ENCODE results near the gene MEGF11. TPM values are rescaled to one million over a fixed set of nuclear protein-coding genes. Genes with fewer than 3 reads are reported as not detected.

MEGF11 gene
- polyA plus RNA-seq, 3 donors: not detected

DNA sequence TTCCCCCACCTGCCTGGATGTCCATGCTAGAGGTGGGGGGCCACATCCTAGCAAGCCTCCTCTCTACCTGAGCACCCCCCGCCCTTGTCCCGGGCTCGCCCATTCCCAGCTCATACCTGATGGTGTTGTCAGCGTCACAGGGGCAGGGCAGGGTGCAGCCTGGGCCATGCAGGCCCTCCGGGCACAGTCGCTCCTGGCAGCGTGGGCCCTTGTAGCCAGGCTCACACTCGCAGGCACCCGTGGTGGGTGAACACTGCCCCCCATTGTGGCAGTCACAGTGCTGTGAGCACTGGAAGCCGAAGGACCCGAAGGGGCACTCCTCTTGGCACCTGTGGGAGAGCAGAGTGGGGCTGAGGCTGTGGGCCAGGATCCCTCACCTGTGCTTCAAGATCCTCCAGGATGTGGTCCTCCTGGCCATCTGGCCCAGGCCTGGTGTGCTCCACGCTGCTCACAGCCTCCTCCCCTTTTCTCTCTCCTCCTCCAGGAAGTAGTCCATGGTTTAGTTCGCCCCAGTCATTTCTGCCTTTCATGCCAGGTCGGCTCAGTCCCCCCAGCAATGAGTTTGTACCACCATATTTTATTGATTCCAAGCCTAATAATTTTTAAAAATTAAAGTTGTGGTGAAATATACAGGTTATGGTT is 288.6 kb downstream of the MEGF11 start:
- H3K9me3 ChIP-seq (replicated peaks in 1 of 2; ENCODE audit: control insufficient read depth in 1 of 2, insufficient read depth in 1 of 2, low read length in 2 of 2): no peaks in the 10 kb centered on the region
- H3K27me3 ChIP-seq (ENCODE audit: control insufficient read depth in 2 of 2, insufficient read depth in 2 of 2, low read length in 2 of 2): peaks cover 0 to 2% of the 10 kb centered on the region in 2 donors
- H3K4me2 ChIP-seq (replicated peaks; ENCODE audit: extremely low read depth, low read length, poor library complexity, severe bottlenecking): no peak overlapping the region
- TF ChIP-seq, protein P1, sequence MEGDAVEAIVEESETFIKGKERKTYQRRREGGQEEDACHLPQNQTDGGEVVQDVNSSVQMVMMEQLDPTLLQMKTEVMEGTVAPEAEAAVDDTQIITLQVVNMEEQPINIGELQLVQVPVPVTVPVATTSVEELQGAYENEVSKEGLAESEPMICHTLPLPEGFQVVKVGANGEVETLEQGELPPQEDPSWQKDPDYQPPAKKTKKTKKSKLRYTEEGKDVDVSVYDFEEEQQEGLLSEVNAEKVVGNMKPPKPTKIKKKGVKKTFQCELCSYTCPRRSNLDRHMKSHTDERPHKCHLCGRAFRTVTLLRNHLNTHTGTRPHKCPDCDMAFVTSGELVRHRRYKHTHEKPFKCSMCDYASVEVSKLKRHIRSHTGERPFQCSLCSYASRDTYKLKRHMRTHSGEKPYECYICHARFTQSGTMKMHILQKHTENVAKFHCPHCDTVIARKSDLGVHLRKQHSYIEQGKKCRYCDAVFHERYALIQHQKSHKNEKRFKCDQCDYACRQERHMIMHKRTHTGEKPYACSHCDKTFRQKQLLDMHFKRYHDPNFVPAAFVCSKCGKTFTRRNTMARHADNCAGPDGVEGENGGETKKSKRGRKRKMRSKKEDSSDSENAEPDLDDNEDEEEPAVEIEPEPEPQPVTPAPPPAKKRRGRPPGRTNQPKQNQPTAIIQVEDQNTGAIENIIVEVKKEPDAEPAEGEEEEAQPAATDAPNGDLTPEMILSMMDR (IDR thresholded peaks at IDR 0.05): no peak
- no peak overlapping the region for H2AFZ ChIP-seq (ENCODE audit: insufficient read depth, low read depth, low read length, poor library complexity, severe bottlenecking)
- no peaks in the 10 kb centered on the region for H3K4me1 ChIP-seq (ENCODE audit: control insufficient read depth in 1 of 2, insufficient read depth in 2 of 2, low read length in 2 of 2)
- Mint-ChIP-seq H3K27ac (no peak overlapping the region), H3K4me1 (no peaks in the 10 kb centered on the region), H3K9me3 (peaks cover 0 to 3% (median 0%) of the 10 kb centered on the region in 7 donors), H3K27me3 (ENCODE audit: low read depth in 3 of 3) (peaks cover 10 to 25% (median 19%) of the 10 kb centered on the region in 3 donors), H3K4me3 (no peak overlapping the region), H3K36me3 (no peaks in the 10 kb centered on the region)
- 93% methylated on average over 10 of the region's 14 CpGs for WGBS (ENCODE audit: insufficient coverage)
- no peak for DNase-seq
- H3K9ac ChIP-seq (ENCODE audit: insufficient read depth, low read length, poor library complexity, severe bottlenecking): no peak overlapping the region
- no peaks in the 10 kb centered on the region for H3K79me2 ChIP-seq (ENCODE audit: insufficient read depth, low read length)
- H3K4me3 ChIP-seq (replicated peaks in 1 of 3; ENCODE audit: low read depth in 2 of 3, low read length in 3 of 3): no peak overlapping the region
- no peak overlapping the region for H3K27ac ChIP-seq (ENCODE audit: low read depth in 1 of 2, low read length in 2 of 2)
- H4K20me1 ChIP-seq (ENCODE audit: insufficient read depth, low read length): no peaks in the 10 kb centered on the region
- intact Hi-C loops (cut with micrococcal nuclease): no loop called here
- no peaks in the 10 kb centered on the region for H3K36me3 ChIP-seq (replicated peaks in 1 of 2; ENCODE audit: control insufficient read depth in 1 of 2, insufficient read depth in 2 of 2, low read length in 2 of 2)

DNA sequence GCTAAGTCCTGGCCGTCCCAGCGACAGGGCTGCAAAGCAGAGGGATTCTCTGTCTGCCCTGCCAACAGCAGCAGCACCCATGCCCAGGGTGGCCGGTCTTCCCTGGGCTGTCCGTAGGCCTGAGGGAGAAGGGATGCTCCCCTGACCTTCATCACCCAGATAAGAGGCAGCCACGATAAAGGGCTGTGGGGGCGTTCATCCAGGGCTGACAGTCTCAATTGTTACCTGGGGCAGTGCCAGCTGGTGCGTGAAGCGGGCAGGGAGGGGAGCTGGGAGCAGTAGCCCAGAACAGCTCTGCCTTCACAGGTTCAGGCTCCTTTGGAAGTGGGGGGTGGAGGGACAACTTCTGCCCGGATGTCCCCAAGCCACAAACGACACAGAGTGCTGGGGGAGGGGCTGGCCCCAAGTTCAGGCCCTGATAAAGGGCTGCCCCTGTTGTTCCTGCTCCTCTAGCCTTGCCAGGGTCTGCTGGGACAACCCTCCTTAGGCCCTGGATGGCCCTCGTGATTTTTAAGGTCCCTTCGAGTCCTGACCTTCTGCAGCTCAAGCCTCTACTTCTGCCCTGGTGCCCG is 289.6 kb downstream of the MEGF11 start:
- 67% methylated on average over 12 of the region's 13 CpGs for WGBS (ENCODE audit: insufficient coverage)
- intact Hi-C loops (cut with micrococcal nuclease): no loop called here
- H3K27me3 ChIP-seq (ENCODE audit: control insufficient read depth in 2 of 2, insufficient read depth in 2 of 2, low read length in 2 of 2): peaks cover 0 to 2% of the 10 kb centered on the region in 2 donors
- H2AFZ ChIP-seq (ENCODE audit: insufficient read depth, low read depth, low read length, poor library complexity, severe bottlenecking): no peak overlapping the region
- no peak overlapping the region for H3K27ac ChIP-seq (ENCODE audit: low read depth in 1 of 2, low read length in 2 of 2)
- peaks cover 0 to 3% (median 0%) of the 10 kb centered on the region in 7 donors for H3K9me3 Mint-ChIP-seq
- no peak for DNase-seq
- no peaks in the 10 kb centered on the region for H4K20me1 ChIP-seq (ENCODE audit: insufficient read depth, low read length)
- no peak overlapping the region for H3K9ac ChIP-seq (ENCODE audit: insufficient read depth, low read length, poor library complexity, severe bottlenecking)
- peaks cover 10 to 22% (median 19%) of the 10 kb centered on the region in 3 donors for H3K27me3 Mint-ChIP-seq (ENCODE audit: low read depth in 3 of 3)
- no peaks in the 10 kb centered on the region for H3K36me3 Mint-ChIP-seq
- H3K4me1 Mint-ChIP-seq: no peaks in the 10 kb centered on the region
- no peaks in the 10 kb centered on the region for H3K4me1 ChIP-seq (ENCODE audit: control insufficient read depth in 1 of 2, insufficient read depth in 2 of 2, low read length in 2 of 2)
- H3K27ac Mint-ChIP-seq: no peak overlapping the region
- no peak overlapping the region for H3K4me3 Mint-ChIP-seq
- TF ChIP-seq, protein P1 (IDR thresholded peaks at IDR 0.05): no peak
- H3K4me3 ChIP-seq (replicated peaks in 1 of 3; ENCODE audit: low read depth in 2 of 3, low read length in 3 of 3): no peak overlapping the region
- no peak overlapping the region for H3K4me2 ChIP-seq (replicated peaks; ENCODE audit: extremely low read depth, low read length, poor library complexity, severe bottlenecking)
- no peaks in the 10 kb centered on the region for H3K79me2 ChIP-seq (ENCODE audit: insufficient read depth, low read length)
- no peaks in the 10 kb centered on the region for H3K9me3 ChIP-seq (replicated peaks in 1 of 2; ENCODE audit: control insufficient read depth in 1 of 2, insufficient read depth in 1 of 2, low read length in 2 of 2)
- no peaks in the 10 kb centered on the region for H3K36me3 ChIP-seq (replicated peaks in 1 of 2; ENCODE audit: control insufficient read depth in 1 of 2, insufficient read depth in 2 of 2, low read length in 2 of 2)
